Panc1 (cell line): Measurements from ENCODE around the gene ADGRL3.

Experiments used
- CTCF ChIP-seq: fragments of 450-650 bp; IDR thresholded peaks from 2 replicates; pipeline ENCODE4 v1.5.1; 2017; ENCODE audit warnings: mild to moderate bottlenecking
- POLR2AphosphoS5 ChIP-seq: IDR thresholded peaks from 2 replicates; pipeline ENCODE4 v1.6.1; 2012; ENCODE audit warnings: mild to moderate bottlenecking, low read depth, low read length, moderate library complexity
- REST ChIP-seq, 2 experiments: IDR thresholded peaks; 2 replicates each; pipeline ENCODE4 v1.6.1; 2011 to 2012; ENCODE audit warnings: low read depth in 2 of 2, control low read depth in 1 of 2, low read length in 1 of 2, mild to moderate bottlenecking in 1 of 2, moderate library complexity in 1 of 2; ENCODE audit not compliant: insufficient read depth in 1 of 2
- SIN3A ChIP-seq: IDR thresholded peaks from 2 replicates; pipeline ENCODE4 v1.6.1; 2012; ENCODE audit warnings: low read depth, mild to moderate bottlenecking, low read length, moderate library complexity, borderline replicate concordance; ENCODE audit not compliant: insufficient read depth

GRCh38 chr4:61770456-61770855 is 570.3 kb downstream of the ADGRL3 start:
- TF ChIP-seq CTCF (no peak), REST (IDR thresholded peaks at IDR 0.05; ENCODE audit: insufficient read depth in 1 of 2, low read depth in 2 of 2, low read length in 1 of 2) (no peak), SIN3A (no peak), POLR2AphosphoS5 (no peak)
